ENCODE data around the gene ATP11A. TPM values are rescaled to one million over a fixed set of nuclear protein-coding genes. Genes with fewer than 3 reads are reported as not detected.

ATP11A gene
- total and polyA plus RNA-seq, 8 donors = 271 to 502 (median 458) TPM

- no peak for ATAC-seq
- DNase-seq = no peak
- TF ChIP-seq CTCF (IDR thresholded peaks at IDR 0.05) = no peak
Observed at GRCh38 chr13:112912726-112913440, 223.0 kb downstream of the ATP11A start.

GRCh38 chr13:112916296-112916695 lies 226.5 kb downstream of the ATP11A start:
- ATAC-seq = no peak
- Histone ChIP-seq H3K36me3 (no peaks in the 10 kb centered on the region), H3K9me3 (no peaks in the 10 kb centered on the region), H3K27me3 (peaks cover 0 to 5% of the 10 kb centered on the region in 2 donors), H3K4me3 (no peak overlapping the region), H3K27ac (no peak overlapping the region), H3K4me1 (no peaks in the 10 kb centered on the region)
- intact Hi-C loops (cut with DNase I) = no loop called here
- TF ChIP-seq CTCF (IDR thresholded peaks at IDR 0.05) = no peak
- no peak for DNase-seq

More at GRCh38 chr13:112912726-112913440, 223.0 kb downstream of the ATP11A start:
- Histone ChIP-seq H3K27ac (no peak overlapping the region), H3K4me1 (no peaks in the 10 kb centered on the region), H3K9me3 (no peaks in the 10 kb centered on the region), H3K27me3 (peaks cover 0 to 13% of the 10 kb centered on the region in 2 donors), H3K4me3 (no peak overlapping the region), H3K36me3 (no peaks in the 10 kb centered on the region)
- intact Hi-C loops (cut with DNase I) = no loop called here

- peaks cover 0 to 4% of the 10 kb centered on the region in 2 donors for H3K27me3 ChIP-seq
- no peak overlapping the region for H3K27ac ChIP-seq
- H3K4me3 ChIP-seq = no peak overlapping the region
- DNase-seq = no peak
- H3K4me1 ChIP-seq = no peaks in the 10 kb centered on the region
- intact Hi-C loops (cut with DNase I) = no loop called here
- no peak for ATAC-seq
- no peak for TF ChIP-seq CTCF (IDR thresholded peaks at IDR 0.05)
- H3K9me3 ChIP-seq = no peaks in the 10 kb centered on the region
- no peaks in the 10 kb centered on the region for H3K36me3 ChIP-seq
Observed at GRCh38 chr13:112917056-112917664, 227.3 kb downstream of the ATP11A start.

GRCh38 chr13:112917737-112918136 lies 227.9 kb downstream of the ATP11A start:
- no peaks in the 10 kb centered on the region for H3K4me1 ChIP-seq
- no peak overlapping the region for H3K4me3 ChIP-seq
- no peak overlapping the region for H3K27ac ChIP-seq
- H3K27me3 ChIP-seq = peaks cover 0 to 4% of the 10 kb centered on the region in 2 donors
- H3K36me3 ChIP-seq = no peaks in the 10 kb centered on the region
- intact Hi-C loops (cut with DNase I) = no loop called here
- DNase-seq (no peak), ATAC-seq (no peak)
- no peak for TF ChIP-seq CTCF (IDR thresholded peaks at IDR 0.05)
- no peaks in the 10 kb centered on the region for H3K9me3 ChIP-seq

GRCh38 chr13:112918266-112918665 lies 228.4 kb downstream of the ATP11A start:
- intact Hi-C loops (cut with DNase I) = no loop called here
- Histone ChIP-seq H3K27me3 (peaks cover 0 to 4% of the 10 kb centered on the region in 2 donors), H3K36me3 (no peaks in the 10 kb centered on the region), H3K9me3 (no peaks in the 10 kb centered on the region), H3K4me1 (no peaks in the 10 kb centered on the region), H3K4me3 (no peak overlapping the region), H3K27ac (no peak overlapping the region)
- ATAC-seq (no peak), DNase-seq (no peak)
- no peak for TF ChIP-seq CTCF (IDR thresholded peaks at IDR 0.05)

All from left lung (tissue), 10 donors.